ENCODE data around the gene FAM131A. TPM values are rescaled to one million over a fixed set of nuclear protein-coding genes. Genes with fewer than 3 reads are reported as not detected.

FAM131A gene
- total and polyA plus RNA-seq, 2 of the 4 experiments (the other 2 are of a cell fraction): 10.8 to 19.5 TPM

GRCh38 chr3:184315543-184315867 lies 21.9 kb upstream of the FAM131A start (continued):
- TF ChIP-seq MAFK (IDR thresholded peaks at IDR 0.05; ENCODE audit: low read depth, low read length): no peak
- no peak for TF ChIP-seq SMC3 (IDR thresholded peaks at IDR 0.05; ENCODE audit: low read depth, low read length)
- TF ChIP-seq CTCF (conservative IDR thresholded peaks at IDR 0.05; ENCODE audit: low read depth, low read length): no peak

Measured in IMR-90 (cell line).